GM18873 (cell line): ENCODE data around the gene LYRM2.

Experiments
- ATAC-seq: cut with Tn5 transposase; IDR thresholded peaks from one replicate; pipeline ENCODE4 v1.9.1; 2021; ENCODE audit warnings: mild to moderate bottlenecking, moderate library complexity, moderate number of reproducible peaks; ENCODE audit not compliant: unreplicated experiment, low FRiP score

Gene LYRM2, protein sequence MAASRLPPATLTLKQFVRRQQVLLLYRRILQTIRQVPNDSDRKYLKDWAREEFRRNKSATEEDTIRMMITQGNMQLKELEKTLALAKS

DNA sequence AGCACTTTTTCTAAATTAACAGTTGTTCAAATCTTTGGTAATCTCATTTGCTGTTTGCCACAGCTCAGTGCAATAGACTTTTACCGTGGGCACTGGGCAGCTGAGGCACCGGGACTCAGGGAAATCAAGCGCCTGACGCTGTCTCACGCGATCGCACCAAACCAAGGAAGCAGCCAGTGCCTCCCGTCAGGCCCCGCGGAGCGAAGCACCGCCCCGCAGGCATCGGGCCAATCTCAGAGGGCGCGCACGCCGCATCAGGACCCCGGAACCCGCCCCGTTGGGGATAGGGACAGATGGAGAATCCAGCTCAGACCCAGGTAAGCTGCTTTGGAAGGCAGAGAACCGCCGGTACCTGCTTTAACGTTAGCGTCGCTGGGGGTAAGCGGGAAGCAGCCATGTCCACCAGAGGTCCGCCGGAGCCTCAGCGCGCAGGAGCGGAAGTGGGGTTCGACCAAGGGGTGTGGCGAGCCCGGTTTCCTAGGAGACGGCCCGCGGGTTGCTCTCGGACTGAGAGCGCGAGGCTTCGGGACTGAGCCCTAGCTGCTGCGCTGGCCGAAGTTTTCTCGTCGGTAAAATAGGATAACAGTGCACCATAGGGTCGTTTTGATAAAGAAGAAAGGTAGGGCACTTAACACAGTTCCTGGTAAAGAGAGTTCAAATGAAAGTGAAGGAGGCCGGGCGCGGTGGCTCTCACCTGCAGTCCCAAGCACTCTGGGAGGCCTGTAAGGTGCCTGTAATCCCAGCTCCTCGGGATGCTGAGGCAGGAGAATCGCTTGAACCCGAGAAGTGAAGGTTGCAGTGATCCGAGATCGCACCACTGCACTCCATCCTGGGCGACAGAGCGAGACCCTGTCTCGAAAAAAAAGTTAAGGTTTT lies at the start of gene LYRM2:
Gene LYRM2, minus strand, starts transcription at position 428 of the 876 bp plus-strand sequence. Its CDS starts 31 bp downstream, at position 397.
- ATAC-seq: peak; percentile 95

DNA sequence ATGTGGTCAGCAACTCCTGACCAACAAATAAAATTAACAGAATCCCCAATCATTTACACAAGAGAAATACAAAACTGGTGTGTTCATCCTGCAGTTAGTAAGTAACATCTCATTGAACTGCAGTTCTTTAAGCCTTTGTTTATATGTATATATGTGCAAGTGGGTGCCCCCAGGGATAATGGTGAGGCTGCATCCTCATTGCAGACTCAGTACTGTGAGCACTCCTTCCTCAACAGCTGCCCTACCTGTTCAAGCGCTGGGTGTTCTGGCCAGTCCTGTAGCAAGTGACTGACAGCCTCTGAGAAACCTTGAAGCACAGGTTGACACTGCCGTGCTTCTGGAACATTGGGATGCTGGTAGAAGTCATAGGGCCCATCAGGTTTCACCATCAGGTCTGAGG lies 49.8 kb upstream of the LYRM2 start:
- ATAC-seq: no peak

DNA sequence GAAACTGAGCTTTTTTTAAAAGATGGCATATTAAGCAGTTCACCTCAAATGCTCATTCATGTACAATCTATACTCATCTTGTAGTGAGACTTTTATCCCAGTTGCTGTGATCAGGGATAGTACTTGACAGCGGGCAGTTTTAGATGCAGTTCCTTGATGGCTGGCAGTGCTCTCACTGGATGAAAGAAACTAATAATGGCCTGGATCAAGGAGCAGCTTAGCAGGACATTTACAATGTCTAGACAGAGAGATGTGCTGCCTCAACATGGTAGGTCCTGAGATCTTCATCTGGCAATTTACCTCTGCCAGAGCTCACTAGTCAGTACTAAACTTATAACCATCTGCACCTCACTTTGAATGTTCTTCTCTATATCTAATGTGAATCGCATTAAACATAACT lies 46.8 kb upstream of the LYRM2 start:
- no peak for ATAC-seq

DNA sequence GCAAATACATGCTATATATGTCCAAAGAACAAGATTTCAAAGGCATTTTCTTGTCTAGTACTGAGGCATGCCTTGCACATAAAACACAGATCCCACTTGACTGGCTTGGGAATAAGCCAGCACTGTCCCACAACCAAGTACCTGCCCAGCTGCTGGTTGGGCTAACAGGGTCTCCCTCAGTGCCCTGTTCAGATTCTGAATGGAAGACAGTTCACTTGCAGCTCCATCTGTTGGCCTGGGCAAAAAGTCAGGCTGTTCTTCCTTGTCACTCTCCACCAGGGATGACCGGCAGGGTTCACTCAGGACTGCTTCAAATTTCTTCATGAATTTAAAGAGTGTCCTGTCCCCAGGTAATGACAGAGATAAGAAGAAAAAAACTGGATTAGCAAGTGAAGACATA lies 44.4 kb upstream of the LYRM2 start:
- ATAC-seq: no peak

DNA sequence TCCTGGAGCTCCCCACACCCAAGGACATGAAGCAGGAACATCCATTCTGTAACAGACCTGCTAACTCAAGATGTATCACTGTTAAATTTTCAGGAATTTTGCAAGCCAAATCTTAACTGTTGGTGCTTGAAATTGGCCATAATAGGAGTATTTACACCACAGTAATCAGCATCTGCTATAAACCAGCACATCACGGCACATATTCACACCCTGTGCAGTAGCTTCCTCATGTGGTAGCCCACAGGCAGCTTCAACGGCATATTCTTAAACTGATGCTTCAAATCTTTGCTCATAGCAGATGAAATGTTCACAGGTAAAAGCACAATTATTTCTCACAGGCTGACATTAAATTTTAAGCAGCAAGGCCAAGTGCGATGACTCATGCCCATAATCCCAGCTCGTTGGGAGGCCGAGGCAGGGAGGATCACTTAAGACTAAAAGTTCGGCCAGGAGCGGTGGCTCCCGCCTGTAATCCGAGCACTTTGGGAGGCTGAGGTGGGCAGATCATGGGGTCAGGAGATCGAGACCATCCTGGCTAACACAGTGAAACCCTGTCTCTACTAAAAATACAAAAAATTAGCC lies 43.5 kb upstream of the LYRM2 start:
- no peak for ATAC-seq

DNA sequence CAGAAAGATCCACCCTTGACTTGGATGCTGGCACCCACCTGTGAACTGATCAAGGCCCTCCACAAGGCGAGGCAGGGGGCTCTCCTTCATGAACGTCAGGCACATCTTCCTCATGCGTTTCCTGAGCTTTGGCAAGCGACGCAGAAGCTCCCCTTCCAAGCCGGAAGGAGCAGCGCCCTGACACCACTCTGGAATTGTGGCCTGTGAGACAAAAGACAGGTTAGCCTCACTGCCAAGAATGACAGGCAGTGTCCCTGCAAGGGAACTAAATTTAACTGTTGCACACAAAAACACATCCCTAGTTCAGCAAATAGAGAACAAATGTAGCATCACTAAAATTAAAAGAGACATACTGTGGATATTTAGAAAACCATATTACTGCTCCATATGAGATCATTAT lies 42.0 kb upstream of the LYRM2 start:
- ATAC-seq: no peak

DNA sequence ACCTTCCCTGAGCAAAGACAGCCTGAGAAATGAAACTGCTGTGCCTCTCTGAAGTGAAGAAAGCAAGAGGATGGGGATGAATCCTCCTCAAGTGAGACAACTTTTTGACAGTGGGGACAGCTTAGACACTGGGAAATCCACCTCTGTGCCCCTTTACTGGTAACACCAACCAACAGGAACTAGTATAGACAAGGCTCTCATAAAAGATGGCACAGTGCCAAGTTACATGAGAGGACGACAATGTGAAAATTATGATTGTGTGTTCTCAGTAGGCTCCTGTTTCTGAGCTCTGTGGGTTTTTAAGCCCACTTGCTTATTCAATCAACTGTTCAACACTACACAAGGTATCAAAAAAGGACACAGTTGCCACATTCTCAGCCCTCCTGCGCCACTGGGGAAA lies 41.6 kb upstream of the LYRM2 start:
- no peak for ATAC-seq

DNA sequence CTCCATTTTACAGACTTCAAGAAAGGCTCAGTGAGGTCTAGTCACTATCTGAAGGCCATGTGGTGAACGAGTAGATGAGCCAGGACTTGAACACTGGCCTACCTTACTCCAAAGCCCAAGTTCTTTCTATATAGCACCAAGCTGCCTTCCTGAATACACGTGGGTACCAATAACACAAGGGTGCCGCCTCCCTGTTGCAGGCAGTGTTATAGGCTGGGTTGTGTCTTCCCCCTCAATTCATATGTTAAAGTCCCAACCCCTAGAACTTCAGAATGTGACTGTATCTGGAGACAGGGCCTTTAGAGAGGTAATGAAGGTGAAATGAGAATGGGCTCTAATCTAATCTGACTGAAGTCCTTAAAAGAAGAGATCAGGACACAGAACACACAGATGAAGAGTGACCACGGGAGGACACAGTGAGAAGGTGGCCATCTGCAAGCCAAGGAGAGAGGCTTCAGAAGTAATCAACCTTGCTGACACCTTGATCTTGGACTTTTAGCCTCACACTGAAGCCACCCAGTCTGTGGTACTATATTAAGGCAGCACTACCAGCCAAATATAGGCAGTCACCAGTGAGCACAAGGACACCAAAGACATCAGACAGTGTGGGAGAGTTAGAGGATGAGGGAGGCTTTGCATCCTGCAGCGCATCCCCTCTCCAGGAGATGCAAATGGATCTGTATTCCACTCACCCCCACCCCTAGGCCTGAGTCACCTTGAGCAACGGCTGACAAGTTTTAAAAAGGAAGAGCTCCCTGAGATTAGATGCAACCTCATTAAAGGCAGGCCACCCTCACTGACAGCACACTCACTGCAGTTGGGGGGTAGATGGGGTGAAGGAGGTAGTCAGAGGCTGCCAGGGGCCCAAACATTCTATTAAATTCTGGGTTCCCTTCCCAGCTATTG lies 40.9 kb upstream of the LYRM2 start:
- ATAC-seq: no peak

DNA sequence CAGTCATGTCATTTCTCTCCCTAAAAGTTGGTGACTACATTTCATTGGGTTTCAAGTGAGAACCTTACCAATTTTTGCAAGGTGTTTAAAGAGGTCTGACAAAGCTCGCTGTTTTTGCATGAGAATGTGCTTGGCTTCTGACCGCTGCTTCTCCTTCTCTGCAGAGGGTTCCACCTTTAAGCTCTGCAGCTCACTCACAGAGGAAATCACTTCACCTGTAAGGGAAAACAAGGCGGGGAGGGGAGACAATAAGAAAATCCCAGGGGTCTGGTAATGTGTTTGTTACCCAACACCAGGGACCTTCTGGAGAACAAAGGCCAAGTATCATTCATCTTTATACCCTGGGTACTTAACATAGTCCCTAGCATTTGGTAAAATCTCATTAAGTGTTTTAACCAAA lies 40.0 kb upstream of the LYRM2 start:
- ATAC-seq: no peak

DNA sequence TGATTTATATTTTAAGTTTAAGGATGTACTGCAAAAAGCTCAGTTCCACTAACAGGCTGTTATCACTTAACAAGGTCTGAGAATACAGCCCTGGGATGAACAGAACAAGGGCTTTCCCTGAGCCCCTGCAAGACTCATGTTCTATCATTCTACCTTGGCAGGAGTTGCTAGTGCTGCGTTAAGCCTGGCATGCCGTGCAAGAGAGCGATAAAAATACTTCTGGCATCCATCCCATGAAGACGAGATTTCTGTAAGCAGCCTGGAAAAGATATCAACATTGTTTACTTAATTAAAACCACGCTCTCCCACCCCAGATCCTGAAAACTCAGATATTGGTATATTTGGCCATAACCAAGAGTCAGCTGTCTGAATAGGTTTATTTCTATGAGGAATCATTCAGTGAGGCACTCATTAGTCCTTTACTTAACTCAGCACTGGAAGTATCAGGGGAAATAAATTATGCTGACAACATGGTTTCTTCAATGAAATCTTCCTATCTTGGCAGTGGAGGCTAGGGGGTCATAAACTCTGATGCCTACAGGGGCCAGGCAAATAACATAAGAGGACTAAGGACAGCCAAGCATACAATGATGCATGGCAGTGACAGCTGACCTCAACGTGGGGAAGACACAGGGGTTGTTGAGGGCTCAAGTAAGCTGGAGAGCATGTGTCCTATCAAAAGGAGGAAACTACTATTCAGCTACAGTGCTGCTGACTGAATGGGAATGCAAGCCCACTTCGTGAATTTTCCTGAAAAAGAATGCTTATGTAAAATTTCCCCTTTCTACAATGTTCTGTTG lies 37.6 kb upstream of the LYRM2 start:
- no peak for ATAC-seq

DNA sequence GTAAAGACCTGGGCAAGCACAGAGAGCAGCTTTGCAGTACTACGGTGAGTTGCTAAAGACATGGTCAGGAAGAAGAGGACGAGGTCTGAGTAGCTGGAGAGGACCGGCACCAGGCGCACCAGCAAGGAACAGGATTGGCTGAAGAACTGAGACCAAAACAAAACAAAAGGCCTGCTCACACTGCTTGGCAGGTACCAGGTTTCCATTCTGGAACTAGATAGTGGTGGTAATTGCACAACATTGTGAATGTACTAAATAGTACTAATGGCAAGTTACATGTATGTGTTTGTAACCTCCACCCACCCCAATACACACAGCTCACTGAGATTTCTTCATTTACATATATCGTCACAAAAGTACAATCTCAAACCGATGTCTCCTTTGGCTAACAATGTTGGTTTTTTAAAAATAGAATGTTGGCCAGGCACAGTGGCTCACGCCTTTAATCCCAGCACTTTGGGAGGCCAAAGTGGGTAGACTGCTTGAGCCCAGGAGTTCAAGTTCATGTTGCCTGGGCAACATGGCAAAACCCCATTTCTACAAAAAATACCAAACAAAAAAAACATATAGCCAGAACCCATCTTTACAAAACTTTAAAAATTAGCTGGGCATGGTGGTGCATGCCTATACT lies 32.5 kb upstream of the LYRM2 start:
- ATAC-seq: no peak

DNA sequence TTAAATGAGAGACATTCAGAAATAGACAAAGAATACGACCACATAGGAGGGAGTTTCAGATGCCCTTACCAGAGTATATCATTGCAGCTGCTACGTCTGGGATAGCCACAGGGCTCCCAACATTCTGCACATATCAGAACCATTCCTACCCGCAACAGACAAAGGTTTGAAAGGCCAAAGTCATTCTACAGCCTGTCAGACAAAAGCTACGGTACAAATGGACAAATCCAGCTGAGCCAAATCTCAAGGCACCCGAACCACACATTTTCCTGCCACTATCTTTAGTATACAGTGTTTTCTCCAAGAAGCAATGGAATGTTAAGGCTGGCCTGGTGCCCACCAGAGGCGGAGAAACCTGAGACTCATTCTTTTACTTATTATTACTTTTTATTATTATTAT lies 30.5 kb upstream of the LYRM2 start:
- no peak for ATAC-seq

DNA sequence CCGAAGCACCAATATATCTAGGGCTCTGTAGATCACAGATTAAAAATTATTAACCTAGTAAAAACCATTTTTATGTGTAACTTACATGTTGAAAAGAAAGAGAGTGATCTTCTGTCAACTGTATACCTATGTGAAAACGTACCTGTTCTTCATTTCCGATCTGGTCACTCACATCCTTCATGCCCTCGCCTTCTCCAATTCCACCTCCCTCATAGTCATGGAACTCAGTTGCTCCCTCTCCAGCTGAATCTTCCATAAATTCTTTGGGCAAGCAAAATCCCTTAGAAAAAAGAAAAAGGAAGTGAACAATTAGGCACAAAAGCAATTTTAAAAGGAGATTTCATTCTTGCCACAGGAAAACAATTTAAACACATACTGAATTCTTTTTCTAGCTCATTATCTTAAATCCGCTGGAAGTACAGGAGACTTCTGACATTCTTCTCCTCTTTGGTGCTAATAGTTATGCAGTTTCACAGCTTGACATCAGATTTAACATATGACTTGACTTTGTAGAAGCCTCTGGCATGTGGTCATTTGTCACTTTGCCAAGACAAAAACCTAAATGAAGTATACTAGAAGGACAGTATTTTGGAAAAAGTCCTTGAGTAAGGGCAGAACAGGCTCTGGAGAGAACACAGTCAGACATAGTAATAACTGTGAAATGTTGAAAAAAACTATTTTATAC lies 29.5 kb upstream of the LYRM2 start:
- no peak for ATAC-seq

DNA sequence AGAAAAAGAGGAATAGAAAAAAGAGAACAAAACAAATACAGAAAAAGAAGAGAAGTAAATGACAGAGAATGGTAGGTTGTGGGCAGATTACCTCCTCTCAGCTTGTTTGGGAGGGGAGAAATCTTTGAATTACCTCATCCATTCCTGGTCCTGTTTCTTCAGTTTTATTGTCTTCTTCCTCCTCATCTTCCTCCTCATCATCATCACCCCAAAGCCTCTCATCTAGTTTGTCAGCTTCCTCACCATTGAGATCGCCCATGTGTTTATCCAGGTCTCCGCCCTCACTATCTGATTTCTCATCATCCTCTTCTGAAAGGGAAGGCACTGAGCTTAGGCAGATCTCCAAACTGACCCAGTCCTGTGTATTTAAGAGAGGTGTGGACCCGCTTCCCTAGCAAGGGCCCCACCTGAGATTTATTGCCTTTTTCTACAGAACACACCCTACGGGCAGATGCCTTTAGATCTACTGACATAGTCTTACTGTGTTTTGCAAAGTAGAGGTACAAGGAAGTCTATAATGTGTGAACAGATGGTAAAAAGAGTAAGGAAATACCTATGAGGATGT lies 24.2 kb upstream of the LYRM2 start:
- no peak for ATAC-seq

DNA sequence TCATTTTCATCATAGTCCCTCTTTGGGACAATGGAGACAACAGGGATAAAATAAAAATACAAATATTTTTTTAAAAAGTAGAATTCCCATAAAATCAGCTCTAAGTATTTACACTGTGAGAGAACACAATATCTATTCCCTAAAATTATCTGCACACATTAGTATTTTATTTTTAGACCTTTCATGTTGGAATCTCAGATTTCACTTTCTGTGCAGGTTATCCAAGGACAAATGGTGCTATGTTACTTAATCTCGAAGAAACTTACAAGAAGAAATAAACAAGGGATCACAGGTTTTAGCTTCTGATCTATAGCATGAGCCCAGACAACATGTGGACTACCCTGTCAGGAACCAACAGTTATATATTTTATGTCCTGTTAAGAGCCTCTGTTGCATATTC lies 23.0 kb upstream of the LYRM2 start:
- no peak for ATAC-seq

DNA sequence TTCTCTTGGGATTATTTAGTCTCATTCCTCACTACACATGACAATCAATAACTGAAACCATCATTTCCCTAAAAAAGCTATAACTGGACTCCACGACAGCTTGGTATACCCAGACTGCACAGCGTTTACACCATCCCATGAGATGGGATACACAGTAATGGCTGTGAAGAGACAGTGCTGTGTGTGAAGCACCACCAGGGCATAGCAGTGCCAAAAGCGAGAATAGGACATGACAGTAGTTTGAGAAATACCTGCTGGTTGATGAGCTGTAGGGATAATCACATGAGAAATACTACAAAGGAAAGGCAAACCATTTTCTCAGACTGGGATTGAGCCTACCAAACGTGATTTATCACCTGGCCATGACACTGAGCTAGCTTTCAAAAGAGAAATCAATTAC lies 22.4 kb upstream of the LYRM2 start:
- no peak for ATAC-seq

DNA sequence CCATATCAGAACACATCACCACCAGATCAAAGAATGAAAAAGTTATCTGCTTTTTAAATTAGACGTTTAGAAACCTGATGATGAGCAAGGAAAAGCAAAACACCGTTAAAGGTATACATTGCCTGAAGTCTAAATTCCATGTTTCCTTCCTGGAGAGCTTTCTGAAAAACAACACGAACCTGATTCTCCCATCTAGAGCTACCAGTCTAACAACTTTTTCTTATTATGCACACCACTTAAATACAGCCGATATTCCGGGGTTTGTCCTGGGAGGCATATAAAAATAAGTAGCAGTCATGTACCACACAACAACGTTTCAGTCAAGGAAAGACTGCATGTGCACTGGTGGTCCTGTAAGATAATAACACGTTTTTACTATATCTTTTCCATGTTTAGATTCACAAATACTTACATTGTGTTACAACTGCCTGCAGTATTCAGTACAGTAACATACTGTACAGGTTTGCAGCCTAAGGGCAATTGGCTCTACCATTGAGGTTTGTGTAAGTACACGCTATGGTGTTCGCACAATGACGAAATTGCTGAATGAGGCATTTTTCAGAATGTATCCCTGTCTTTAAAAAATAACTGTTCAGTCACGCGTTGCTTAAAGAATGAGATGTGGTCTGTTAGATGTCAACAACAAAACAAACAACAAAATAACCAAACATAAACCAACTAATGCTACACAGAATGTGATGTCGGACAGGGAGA lies 19.1 kb upstream of the LYRM2 start:
- ATAC-seq: no peak

DNA sequence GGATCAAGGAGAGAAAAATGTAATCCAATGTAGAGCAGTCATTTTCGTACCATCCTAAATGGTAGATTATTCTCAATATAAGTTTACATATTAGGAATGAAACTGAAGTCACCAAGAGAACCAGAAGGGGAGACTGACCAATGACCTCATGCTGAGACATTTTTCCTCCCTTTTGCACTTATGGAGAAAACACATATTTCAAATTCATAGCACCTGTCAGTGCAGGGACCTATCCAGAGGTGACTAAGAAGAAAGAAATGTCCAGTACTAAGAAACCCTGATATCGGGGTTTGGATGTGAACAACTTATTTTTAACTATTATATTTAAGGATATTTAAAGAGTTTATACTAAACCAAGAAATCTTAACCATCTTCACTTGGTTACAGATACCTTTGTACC lies 16.6 kb upstream of the LYRM2 start:
- no peak for ATAC-seq
